ENCODE results near the gene DUSP7. TPM values are rescaled to one million over a fixed set of nuclear protein-coding genes. Genes with fewer than 3 reads are reported as not detected.

The DUSP7 gene
- polyA plus RNA-seq, 1 of the 3 experiments (the other 2 are of a cell fraction) = 25.8 TPM

DNA sequence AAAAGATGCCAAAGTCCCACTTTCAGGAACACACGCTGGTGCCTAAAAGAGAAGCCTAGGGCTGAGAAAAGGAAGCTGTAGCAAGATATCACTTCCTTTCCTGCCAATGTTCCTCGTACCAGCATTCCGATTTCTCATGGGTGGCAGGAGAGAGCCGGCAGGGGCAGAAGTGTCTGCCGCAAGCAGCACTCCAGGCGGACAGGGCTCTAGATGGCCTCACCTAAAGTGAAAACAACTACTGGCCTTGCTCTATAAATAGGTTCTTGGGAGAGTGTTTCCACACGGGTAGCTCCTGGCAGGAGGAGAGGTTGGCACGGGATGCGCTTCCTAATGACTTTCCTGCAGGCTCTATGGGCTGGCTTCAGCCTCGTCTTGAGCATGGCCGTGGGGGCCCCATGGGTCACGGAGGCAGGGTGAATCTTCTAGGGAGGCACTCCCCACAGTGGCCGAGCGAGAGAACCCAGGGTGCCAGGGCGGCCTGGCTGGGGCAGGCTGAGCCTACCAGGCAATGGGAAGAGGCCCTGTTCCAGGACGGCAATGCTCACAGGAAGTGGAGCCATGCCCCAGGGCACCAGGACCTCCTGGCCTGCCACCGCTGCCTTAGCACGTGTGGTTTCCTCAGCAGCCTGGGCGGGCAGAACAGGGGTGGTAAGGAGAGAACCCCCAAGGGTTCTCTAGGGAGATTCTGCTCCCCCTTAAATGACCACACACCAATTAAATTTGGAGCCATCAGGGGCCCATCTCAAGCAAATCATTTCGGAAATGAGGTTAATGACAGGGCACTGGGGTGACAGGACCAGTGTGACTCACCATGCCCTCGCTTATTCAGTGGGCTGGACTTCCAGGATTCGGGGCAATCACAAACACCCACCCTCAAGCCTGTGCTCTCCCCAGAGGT, 14.6 kb upstream of the DUSP7 start:
- 94% methylated on average over 11 of the region's 22 CpGs for WGBS (ENCODE audit: low lambda C conversion rate)
- H2AFZ ChIP-seq (ENCODE audit: low read depth) = no peak overlapping the region
- H3K9ac ChIP-seq = no peak overlapping the region
- no peaks in the 10 kb centered on the region for H4K20me1 ChIP-seq (ENCODE audit: insufficient read depth)
- H3K27me3 ChIP-seq (ENCODE audit: insufficient read depth) = no peaks in the 10 kb centered on the region
- H3K4me1 ChIP-seq (ENCODE audit: control insufficient read depth in 1 of 2, insufficient read depth in 2 of 2, low read depth in 1 of 2, low read length in 1 of 2) = peaks cover 0 to 60% of the 10 kb centered on the region in 2 experiments; a peak in 2 of 4 replicates
- no peaks in the 10 kb centered on the region for H3K79me2 ChIP-seq (ENCODE audit: insufficient read depth)
- TF ChIP-seq RXRA (IDR thresholded peaks at IDR 0.05; ENCODE audit: borderline replicate concordance, low read depth) (no peak), USF1 (IDR thresholded peaks at IDR 0.05; ENCODE audit: borderline replicate concordance, low read depth) (no peak)
- no peaks in the 10 kb centered on the region for H3K9me2 ChIP-seq
- peaks cover 0 to 3% of the 10 kb centered on the region in 2 experiments for H3K36me3 ChIP-seq (replicated peaks in 1 of 2; ENCODE audit: control insufficient read depth in 1 of 2, insufficient read depth in 2 of 2, low read length in 1 of 2)
- H3F3A ChIP-seq (replicated peaks; ENCODE audit: insufficient read depth) = no peaks in the 10 kb centered on the region
- CTCF ChIA-PET = interaction anchor here (0.6 to 2.9 kb wide), 11 partner anchors 11 to 71 kb away, joined by 3 to 20 read pairs (median 4); partner anchors contain the start of gene DUSP7
- POLR2A ChIA-PET = interaction anchor here (1.0 to 2.2 kb wide), 3 partner anchors 14 to 67 kb away, joined by 3 to 11 read pairs (median 4); partner anchors contain the start of gene DUSP7
- no peak overlapping the region for H3K4me2 ChIP-seq
- DNase-seq = peak; percentile 50
- peak overlapping the region in 1 of 2 experiments; percentile 100; a peak in 2 of 4 replicates for H3K27ac ChIP-seq (ENCODE audit: low read depth in 2 of 2, low read length in 1 of 2)
- no peaks in the 10 kb centered on the region for H3K9me3 ChIP-seq
- H3K4me3 ChIP-seq (ENCODE audit: low read depth in 2 of 2, low read length in 1 of 2) = no peak overlapping the region

DNA sequence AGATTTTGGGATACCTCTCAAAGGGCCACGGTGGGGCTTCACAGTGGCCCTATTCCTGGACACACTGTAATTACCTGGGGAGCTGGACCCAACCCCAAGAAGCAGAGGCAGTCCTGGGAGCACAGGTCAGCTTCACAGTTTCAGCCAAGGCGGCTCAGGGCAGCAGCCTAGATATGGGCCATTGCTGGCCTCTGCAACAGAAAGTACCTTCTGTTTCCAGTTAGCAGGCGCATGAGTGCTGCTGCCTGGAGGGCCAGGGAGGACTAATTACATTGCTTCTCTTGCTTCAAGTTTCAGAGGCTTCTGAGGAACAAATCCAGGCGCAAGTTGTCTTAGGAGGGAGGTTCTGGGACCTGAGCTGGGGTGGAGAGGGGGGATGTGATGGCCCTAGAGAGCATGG, 13.5 kb upstream of the DUSP7 start:
- H3K4me3 ChIP-seq (ENCODE audit: low read depth in 2 of 2, low read length in 1 of 2) = no peak overlapping the region
- peak; percentile 70 for DNase-seq
- H4K20me1 ChIP-seq (ENCODE audit: insufficient read depth) = no peaks in the 10 kb centered on the region
- no peaks in the 10 kb centered on the region for H3K9me3 ChIP-seq
- no peak overlapping the region for H3K4me2 ChIP-seq
- no peaks in the 10 kb centered on the region for H3F3A ChIP-seq (replicated peaks; ENCODE audit: insufficient read depth)
- POLR2A ChIA-PET = interaction anchor here (0.7 to 2.2 kb wide), 6 partner anchors 10 to 66 kb away, joined by 3 to 11 read pairs (median 4); partner anchors contain the start of gene DUSP7
- H3K27me3 ChIP-seq (ENCODE audit: insufficient read depth) = no peaks in the 10 kb centered on the region
- no peak overlapping the region for H2AFZ ChIP-seq (ENCODE audit: low read depth)
- H3K79me2 ChIP-seq (ENCODE audit: insufficient read depth) = no peaks in the 10 kb centered on the region
- H3K9me2 ChIP-seq = no peaks in the 10 kb centered on the region
- CTCF ChIA-PET = interaction anchor here (0.9 to 2.9 kb wide), 7 partner anchors 8 to 68 kb away, joined by 3 to 20 read pairs (median 7); partner anchors contain the start of gene DUSP7
- TF ChIP-seq, protein P1, sequence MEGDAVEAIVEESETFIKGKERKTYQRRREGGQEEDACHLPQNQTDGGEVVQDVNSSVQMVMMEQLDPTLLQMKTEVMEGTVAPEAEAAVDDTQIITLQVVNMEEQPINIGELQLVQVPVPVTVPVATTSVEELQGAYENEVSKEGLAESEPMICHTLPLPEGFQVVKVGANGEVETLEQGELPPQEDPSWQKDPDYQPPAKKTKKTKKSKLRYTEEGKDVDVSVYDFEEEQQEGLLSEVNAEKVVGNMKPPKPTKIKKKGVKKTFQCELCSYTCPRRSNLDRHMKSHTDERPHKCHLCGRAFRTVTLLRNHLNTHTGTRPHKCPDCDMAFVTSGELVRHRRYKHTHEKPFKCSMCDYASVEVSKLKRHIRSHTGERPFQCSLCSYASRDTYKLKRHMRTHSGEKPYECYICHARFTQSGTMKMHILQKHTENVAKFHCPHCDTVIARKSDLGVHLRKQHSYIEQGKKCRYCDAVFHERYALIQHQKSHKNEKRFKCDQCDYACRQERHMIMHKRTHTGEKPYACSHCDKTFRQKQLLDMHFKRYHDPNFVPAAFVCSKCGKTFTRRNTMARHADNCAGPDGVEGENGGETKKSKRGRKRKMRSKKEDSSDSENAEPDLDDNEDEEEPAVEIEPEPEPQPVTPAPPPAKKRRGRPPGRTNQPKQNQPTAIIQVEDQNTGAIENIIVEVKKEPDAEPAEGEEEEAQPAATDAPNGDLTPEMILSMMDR (IDR thresholded peaks at IDR 0.05) = no peak
- TF ChIP-seq SMC3 (IDR thresholded peaks at IDR 0.05; ENCODE audit: low read depth, low read length) (no peak), TCF12 (IDR thresholded peaks at IDR 0.05) (no peak), EZH2phosphoT487 (IDR thresholded peaks at IDR 0.05; ENCODE audit: borderline replicate concordance, low read depth) (no peak), MEF2A (IDR thresholded peaks at IDR 0.05; ENCODE audit: borderline replicate concordance, low read depth) (no peak), EP300 (IDR thresholded peaks at IDR 0.05; ENCODE audit: borderline replicate concordance in 1 of 2, low read depth in 1 of 2, low read length in 1 of 2) (peak in 1 of 2 experiments; percentile 63; a peak in 1 of 4 replicates), MXI1 (IDR thresholded peaks at IDR 0.05; ENCODE audit: low read depth, low read length) (peak; percentile 47; the same call in 1 of the 2 replicates), FOXJ3 (CRISPR knock-in tag; IDR thresholded peaks at IDR 0.05) (peak; percentile 50; the same call in 1 of the 2 replicates), ELF1 (IDR thresholded peaks at IDR 0.05) (no peak), MAX (IDR thresholded peaks at IDR 0.05; ENCODE audit: low read depth) (no peak), RAD21 (IDR thresholded peaks at IDR 0.05; ENCODE audit: low read length) (no peak), RCOR1 (IDR thresholded peaks at IDR 0.05; ENCODE audit: low read length) (no peak), USF1 (IDR thresholded peaks at IDR 0.05; ENCODE audit: borderline replicate concordance, low read depth) (no peak), IRF3 (IDR thresholded peaks at IDR 0.05; ENCODE audit: low read depth, low read length) (no peak)
- H3K4me1 ChIP-seq (ENCODE audit: control insufficient read depth in 1 of 2, insufficient read depth in 2 of 2, low read depth in 1 of 2, low read length in 1 of 2) = peaks cover 0 to 72% of the 10 kb centered on the region in 2 experiments; a peak in 2 of 4 replicates
- peaks cover 0 to 3% of the 10 kb centered on the region in 2 experiments for H3K36me3 ChIP-seq (replicated peaks in 1 of 2; ENCODE audit: control insufficient read depth in 1 of 2, insufficient read depth in 2 of 2, low read length in 1 of 2)
- no peak overlapping the region for H3K9ac ChIP-seq
- peak overlapping the region in 1 of 2 experiments; percentile 100; a peak in 2 of 4 replicates for H3K27ac ChIP-seq (ENCODE audit: low read depth in 2 of 2, low read length in 1 of 2)
- 89% methylated on average over 3 of the region's 4 CpGs for WGBS (ENCODE audit: low lambda C conversion rate)
